ENCODE data around the gene CFAP43. TPM values are rescaled to one million over a fixed set of nuclear protein-coding genes. Genes with fewer than 3 reads are reported as not detected.

The CFAP43 gene
- total and polyA plus RNA-seq, 2 donors: 0.19 to 1.4 TPM

GRCh38 chr10:104123397-104123796, 108.8 kb downstream of the CFAP43 start:
- no peaks in the 10 kb centered on the region for H3K36me3 ChIP-seq (ENCODE audit: insufficient read depth)
- WGBS: 88% methylated on average over 1 of the region's 1 CpG
- no peak overlapping the region for H3K27ac ChIP-seq (ENCODE audit: low read depth)
- peaks cover 2% of the 10 kb centered on the region for H3K4me1 ChIP-seq (ENCODE audit: insufficient read depth)
- H3K4me3 ChIP-seq (ENCODE audit: low read depth, low read length): no peak overlapping the region
- DNase-seq (ENCODE audit: extremely low spot score): no peak

DNA sequence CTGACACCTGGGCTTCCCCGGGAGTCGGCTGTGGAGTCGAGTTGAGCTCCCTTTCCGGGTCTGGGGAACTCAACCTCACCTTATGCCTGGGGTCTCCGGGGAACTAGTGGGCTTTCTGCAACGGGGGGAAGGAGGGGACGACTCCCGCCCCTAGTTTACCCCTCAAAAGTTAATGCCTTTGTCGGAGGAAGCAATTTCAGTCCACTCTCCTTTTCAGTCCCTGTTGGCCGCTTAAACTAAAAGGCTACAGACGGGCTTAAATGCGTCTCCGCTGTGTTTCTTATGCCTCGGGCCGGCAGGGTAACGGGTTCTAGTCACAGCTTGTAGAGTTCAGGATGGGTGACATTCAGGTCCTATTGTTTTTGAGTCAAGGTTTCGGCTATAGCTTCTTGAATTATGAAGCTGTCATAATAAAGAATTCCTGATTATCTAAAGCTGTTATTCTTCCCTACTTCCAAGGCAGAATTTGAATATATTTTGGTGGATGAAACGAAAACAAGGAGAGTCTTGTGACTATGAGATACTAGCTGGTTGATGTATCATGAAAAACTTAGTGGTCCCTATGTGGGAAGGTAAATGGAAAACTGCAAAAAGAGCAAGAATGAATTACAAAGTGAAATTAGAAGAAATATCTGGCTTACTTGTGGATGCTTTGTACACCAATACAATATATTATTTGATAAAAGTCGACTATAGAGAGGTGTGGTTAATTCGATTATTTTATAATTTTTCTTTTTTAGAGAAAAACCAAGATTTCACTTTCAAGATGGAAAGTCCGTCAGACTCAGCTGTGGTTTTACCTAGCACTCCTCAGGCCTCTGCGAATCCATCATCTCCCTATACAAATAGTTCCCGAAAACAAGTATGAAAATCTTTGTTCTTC, 109.7 kb downstream of the CFAP43 start:
- peak overlapping the region; percentile 60 for H3K4me3 ChIP-seq (ENCODE audit: low read depth, low read length)
- peaks cover 2% of the 10 kb centered on the region for H3K4me1 ChIP-seq (ENCODE audit: insufficient read depth)
- WGBS: 19% methylated on average over 23 of the region's 23 CpGs
- H3K27ac ChIP-seq (ENCODE audit: low read depth): peak overlapping the region; percentile 65
- DNase-seq (ENCODE audit: extremely low spot score): no peak
- no peaks in the 10 kb centered on the region for H3K36me3 ChIP-seq (ENCODE audit: insufficient read depth)

DNA sequence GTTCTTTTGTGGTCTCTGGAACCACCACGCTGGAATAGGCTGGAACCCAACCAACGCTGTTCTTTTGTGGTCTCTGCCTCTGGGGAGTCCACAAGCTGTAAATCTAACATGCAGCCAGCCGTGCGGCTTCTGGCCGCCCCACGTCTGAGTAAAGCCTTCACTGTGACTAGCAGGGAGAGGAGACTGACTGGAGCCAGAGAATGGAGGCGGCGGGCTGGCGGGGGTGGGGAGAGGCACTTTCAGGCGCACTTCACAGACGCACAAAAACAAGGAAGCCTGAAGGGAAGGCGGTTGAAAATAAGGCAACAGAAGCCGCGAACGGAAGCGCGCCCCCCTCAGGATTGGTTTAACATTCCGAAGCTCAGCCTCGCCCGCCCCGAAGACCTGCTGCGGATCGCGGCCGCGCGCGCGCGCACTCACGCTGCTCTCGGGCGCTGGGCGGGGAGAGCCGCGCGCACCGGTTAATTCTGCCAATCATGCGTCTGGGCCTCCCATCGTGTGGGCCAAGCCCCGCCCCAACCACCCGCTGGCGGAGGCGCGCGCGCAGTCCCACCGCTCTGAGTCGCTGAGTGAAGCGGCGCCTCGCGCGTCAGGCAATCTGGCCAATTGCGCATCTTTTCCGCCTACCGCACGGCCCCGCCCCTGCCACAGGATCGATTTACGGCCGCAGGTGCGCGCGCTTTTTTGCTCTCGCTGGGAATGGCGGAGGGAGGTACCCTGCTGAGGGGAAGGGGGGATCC, 110.5 kb downstream of the CFAP43 start, which contains the start of gene SFR1:
Gene SFR1 (plus strand): TSS at position 687 of the 740 bp plus-strand sequence. CDS start 13 bp downstream, at position 700.
- no peaks in the 10 kb centered on the region for H3K36me3 ChIP-seq (ENCODE audit: insufficient read depth)
- WGBS: under 1% methylated on average over 67 of the region's 67 CpGs
- H3K4me3 ChIP-seq (ENCODE audit: low read depth, low read length): peak within 1 kb of the TSS; percentile 60
- peaks cover 2% of the 10 kb centered on the region for H3K4me1 ChIP-seq (ENCODE audit: insufficient read depth)
- peak; percentile 91 for DNase-seq (ENCODE audit: extremely low spot score)
- peak within 1 kb of the TSS; percentile 92 for H3K27ac ChIP-seq (ENCODE audit: low read depth)

GRCh38 chr10:104120903-104121484, 111.2 kb downstream of the CFAP43 start:
- WGBS: under 1% methylated on average over 28 of the region's 28 CpGs
- Histone ChIP-seq H3K4me1 (ENCODE audit: insufficient read depth) (peaks cover 2% of the 10 kb centered on the region), H3K27ac (ENCODE audit: low read depth) (peak overlapping the region; percentile 92), H3K36me3 (ENCODE audit: insufficient read depth) (no peaks in the 10 kb centered on the region), H3K4me3 (ENCODE audit: low read depth, low read length) (peak overlapping the region; percentile 43)
- DNase-seq (ENCODE audit: extremely low spot score): peak; percentile 93

DNA sequence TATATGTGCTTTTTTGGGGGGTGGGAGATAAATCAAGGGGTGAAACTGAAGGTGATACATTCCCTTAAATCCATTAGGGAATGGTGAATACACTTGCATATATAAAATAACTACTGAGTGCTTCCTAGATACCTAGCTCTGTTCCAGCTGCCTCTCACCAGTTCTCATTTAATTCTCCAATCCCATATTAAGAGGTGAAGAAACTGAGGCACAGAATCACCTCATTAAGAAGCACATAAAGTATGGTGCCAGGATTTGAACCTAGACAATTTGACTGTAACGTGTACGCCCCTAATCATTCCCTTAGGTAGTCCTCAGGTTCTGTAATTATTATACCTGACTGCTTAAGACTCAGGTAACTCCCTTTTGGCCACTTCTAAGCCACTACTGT, 111.7 kb downstream of the CFAP43 start:
- peak overlapping the region; percentile 18 for H3K4me3 ChIP-seq (ENCODE audit: low read depth, low read length)
- DNase-seq (ENCODE audit: extremely low spot score): no peak
- peaks cover 2% of the 10 kb centered on the region for H3K4me1 ChIP-seq (ENCODE audit: insufficient read depth)
- H3K27ac ChIP-seq (ENCODE audit: low read depth): peak overlapping the region; percentile 92
- 28% methylated on average over 2 of the region's 2 CpGs for WGBS
- H3K36me3 ChIP-seq (ENCODE audit: insufficient read depth): no peaks in the 10 kb centered on the region

- Histone ChIP-seq H3K4me3 (ENCODE audit: low read depth, low read length) (no peak overlapping the region), H3K36me3 (ENCODE audit: insufficient read depth) (no peaks in the 10 kb centered on the region), H3K4me1 (ENCODE audit: insufficient read depth) (peaks cover 2% of the 10 kb centered on the region), H3K27ac (ENCODE audit: low read depth) (peak overlapping the region; percentile 19)
- no peak for DNase-seq (ENCODE audit: extremely low spot score)
- WGBS: 29% methylated on average over 3 of the region's 3 CpGs
Measured at GRCh38 chr10:104119996-104120395, 112.2 kb downstream of the CFAP43 start.

GRCh38 chr10:104117839-104118323, 114.3 kb downstream of the CFAP43 start:
- no peak overlapping the region for H3K4me3 ChIP-seq (ENCODE audit: low read depth, low read length)
- H3K4me1 ChIP-seq (ENCODE audit: insufficient read depth): peaks cover 2% of the 10 kb centered on the region
- 89% methylated on average over 4 of the region's 4 CpGs for WGBS
- H3K27ac ChIP-seq (ENCODE audit: low read depth): no peak overlapping the region
- H3K36me3 ChIP-seq (ENCODE audit: insufficient read depth): no peaks in the 10 kb centered on the region
- no peak for DNase-seq (ENCODE audit: extremely low spot score)

DNA sequence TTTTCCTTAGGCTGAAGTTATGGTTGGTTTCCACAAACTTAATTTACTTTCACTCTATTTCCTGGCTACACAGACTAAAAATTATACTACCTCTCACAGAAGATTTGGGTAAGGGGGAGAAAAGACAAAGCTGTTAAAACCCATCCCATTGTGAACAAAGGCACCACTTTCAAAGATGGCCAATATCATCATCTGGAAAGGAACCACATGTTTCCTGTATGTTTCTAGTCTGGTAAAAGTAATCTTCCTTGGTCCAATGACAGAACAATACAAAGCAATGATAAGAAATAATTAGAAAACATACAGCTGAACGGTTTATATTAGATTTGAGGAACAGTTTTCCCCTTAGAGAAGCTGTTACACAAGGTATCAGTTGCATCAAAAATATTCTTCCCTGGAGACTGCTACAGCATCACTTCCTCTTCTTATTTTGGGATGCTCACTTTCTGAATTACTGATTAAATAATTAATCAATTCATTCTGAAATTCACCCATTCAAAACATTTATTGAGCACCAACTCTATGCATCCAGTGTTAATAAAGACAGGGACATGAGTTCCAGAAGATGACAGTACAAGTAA, 118.7 kb downstream of the CFAP43 start:
- Histone ChIP-seq H3K4me3 (ENCODE audit: low read depth, low read length) (no peak overlapping the region), H3K36me3 (ENCODE audit: insufficient read depth) (no peaks in the 10 kb centered on the region), H3K4me1 (ENCODE audit: insufficient read depth) (no peaks in the 10 kb centered on the region), H3K27ac (ENCODE audit: low read depth) (no peak overlapping the region)
- no peak for DNase-seq (ENCODE audit: extremely low spot score)
- WGBS: 37% methylated on average over 1 of the region's 1 CpG

DNA sequence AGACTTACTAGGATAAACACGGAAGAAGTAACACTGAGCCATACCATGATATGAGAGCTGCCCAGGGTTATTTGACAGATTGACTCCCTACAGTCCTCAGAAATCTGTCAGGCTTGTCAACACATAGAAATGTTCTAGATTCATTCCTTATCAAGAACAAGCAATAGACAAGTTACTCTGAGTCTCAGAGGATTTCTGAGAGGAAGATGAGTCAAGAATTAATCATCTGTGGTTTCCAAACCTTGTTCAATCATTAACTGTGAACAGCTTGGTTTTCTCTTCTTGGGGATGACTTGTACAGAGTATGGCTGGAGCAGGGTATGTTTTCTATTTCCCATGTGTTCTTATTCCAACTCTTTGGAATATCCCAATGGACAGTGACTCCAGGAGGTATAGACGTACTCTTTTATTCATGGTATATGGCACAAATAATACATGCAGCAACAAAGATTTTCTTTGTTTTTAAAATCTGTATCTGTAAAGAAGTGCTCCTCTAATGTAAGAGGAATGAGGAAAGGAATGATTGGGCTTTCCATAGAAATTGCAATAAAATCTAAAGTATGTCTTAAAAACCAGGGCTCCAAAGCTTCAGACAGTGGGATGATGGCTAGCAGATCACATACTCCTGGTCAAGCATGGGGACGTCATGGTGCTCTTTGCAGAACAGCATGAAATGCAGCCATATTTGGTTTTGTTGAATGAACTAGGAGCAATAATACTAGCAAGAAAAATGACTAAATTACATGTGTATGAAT, 122.1 kb downstream of the CFAP43 start:
- no peak overlapping the region for H3K27ac ChIP-seq (ENCODE audit: low read depth)
- DNase-seq (ENCODE audit: extremely low spot score): no peak

DNA sequence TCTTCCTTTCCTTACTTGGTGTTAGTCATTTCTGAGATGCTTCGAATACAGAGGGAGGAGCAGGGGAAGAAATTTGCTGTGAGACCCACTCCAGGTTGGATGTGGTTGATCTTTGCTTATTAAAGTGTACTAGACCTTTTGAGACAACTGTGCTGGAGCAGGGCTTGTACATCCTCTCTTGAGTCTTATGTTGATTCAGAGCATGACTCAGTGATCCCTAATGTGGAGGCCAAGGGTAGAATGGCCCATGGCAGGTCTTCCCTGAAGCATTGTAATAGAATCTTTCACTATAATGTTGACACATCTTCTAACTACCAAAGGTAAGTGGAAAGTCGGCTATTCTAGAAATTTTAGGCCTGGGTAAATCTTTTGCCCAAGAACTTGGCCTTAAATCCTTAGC, 127.2 kb downstream of the CFAP43 start:
- H3K4me3 ChIP-seq (ENCODE audit: low read depth, low read length): no peak overlapping the region
- no peak for DNase-seq (ENCODE audit: extremely low spot score)
- no peaks in the 10 kb centered on the region for H3K4me1 ChIP-seq (ENCODE audit: insufficient read depth)
- WGBS: 87% methylated on average over 2 of the region's 2 CpGs
- H3K36me3 ChIP-seq (ENCODE audit: insufficient read depth): peaks cover 2% of the 10 kb centered on the region
- no peak overlapping the region for H3K27ac ChIP-seq (ENCODE audit: low read depth)

More for the DNA sequence above, 122.1 kb downstream of the CFAP43 start:
- WGBS: 53% methylated on average over 3 of the region's 3 CpGs
- Histone ChIP-seq H3K4me3 (ENCODE audit: low read depth, low read length) (no peak overlapping the region), H3K36me3 (ENCODE audit: insufficient read depth) (no peaks in the 10 kb centered on the region), H3K4me1 (ENCODE audit: insufficient read depth) (no peaks in the 10 kb centered on the region)

- DNase-seq (ENCODE audit: extremely low spot score): no peak
- Histone ChIP-seq H3K36me3 (ENCODE audit: insufficient read depth) (peaks cover 2% of the 10 kb centered on the region), H3K4me1 (ENCODE audit: insufficient read depth) (no peaks in the 10 kb centered on the region), H3K4me3 (ENCODE audit: low read depth, low read length) (no peak overlapping the region), H3K27ac (ENCODE audit: low read depth) (no peak overlapping the region)
- WGBS: 0% methylated on average over 1 of the region's 1 CpG
Measured at GRCh38 chr10:104104418-104104817, 127.7 kb downstream of the CFAP43 start.

DNA sequence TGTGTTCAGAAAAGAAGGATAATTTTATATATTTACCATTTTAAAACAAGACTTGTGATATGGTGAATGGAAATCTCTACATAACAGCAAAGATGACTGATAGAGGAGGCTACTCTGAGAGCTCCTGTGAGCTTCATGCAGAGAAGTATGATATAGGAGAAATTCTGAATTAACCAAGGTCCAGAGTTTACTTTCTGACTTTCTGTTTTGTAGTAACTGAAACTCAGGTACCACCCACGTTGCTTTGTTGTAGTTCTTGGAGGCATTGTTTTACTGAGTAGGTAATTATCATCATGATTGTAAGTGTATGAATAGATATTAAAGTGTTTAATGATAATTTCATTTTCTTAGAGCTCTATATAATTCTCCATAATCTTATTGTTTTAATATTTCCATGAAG, 128.2 kb downstream of the CFAP43 start:
- H3K36me3 ChIP-seq (ENCODE audit: insufficient read depth): peaks cover 2% of the 10 kb centered on the region
- DNase-seq (ENCODE audit: extremely low spot score): no peak
- no peak overlapping the region for H3K4me3 ChIP-seq (ENCODE audit: low read depth, low read length)
- H3K27ac ChIP-seq (ENCODE audit: low read depth): no peak overlapping the region
- H3K4me1 ChIP-seq (ENCODE audit: insufficient read depth): no peaks in the 10 kb centered on the region
- WGBS: 48% methylated on average over 1 of the region's 1 CpG

- Histone ChIP-seq H3K36me3 (ENCODE audit: insufficient read depth) (peaks cover 2% of the 10 kb centered on the region), H3K4me3 (ENCODE audit: low read depth, low read length) (no peak overlapping the region)
- WGBS: 55% methylated on average over 1 of the region's 1 CpG
Measured at GRCh38 chr10:104101902-104102301, 130.3 kb downstream of the CFAP43 start.

More at GRCh38 chr10:104101902-104102301, 130.3 kb downstream of the CFAP43 start:
- Histone ChIP-seq H3K27ac (ENCODE audit: low read depth) (no peak overlapping the region), H3K4me1 (ENCODE audit: insufficient read depth) (no peaks in the 10 kb centered on the region)
- DNase-seq (ENCODE audit: extremely low spot score): no peak

All from urinary bladder (tissue), 4 donors.